GM06990 (cell line): ENCODE data around the gene MEST.
"Not testable (repeated sequence)": the region's sequence is repeated elsewhere in the genome, so short reads cannot be mapped to it uniquely, and the experiment has no call there.

Experiments used
- DNase-seq: peaks from one replicate; pipeline ENCODE4 v3.0.0-alpha.2; 2011; ENCODE audit not compliant: insufficient read length; ENCODE audit errors: extremely low read depth
- H3K27me3 ChIP-seq: replicated peaks from 2 replicates; pipeline ENCODE4 v1.6.0; 2011; ENCODE audit warnings: low read length; ENCODE audit not compliant: control insufficient read depth, insufficient read depth
- H3K36me3 ChIP-seq: 2 replicates; pipeline ENCODE4 v1.5.1; 2011; ENCODE audit warnings: low read length; ENCODE audit not compliant: control insufficient read depth, insufficient read depth
- H3K4me3 ChIP-seq: replicated peaks from 2 replicates; pipeline ENCODE4 v1.5.1; 2011; ENCODE audit warnings: low read depth, mild to moderate bottlenecking, control low read depth, low read length
- TF ChIP-seq, protein P1 (sequence below): IDR thresholded peaks from 2 replicates; pipeline ENCODE4 v1.5.1; 2011; ENCODE audit warnings: low read length, control low read depth, mild to moderate bottlenecking, inconsistent platforms; ENCODE audit not compliant: insufficient read depth, poor library complexity, severe bottlenecking

MEST gene

DNA sequence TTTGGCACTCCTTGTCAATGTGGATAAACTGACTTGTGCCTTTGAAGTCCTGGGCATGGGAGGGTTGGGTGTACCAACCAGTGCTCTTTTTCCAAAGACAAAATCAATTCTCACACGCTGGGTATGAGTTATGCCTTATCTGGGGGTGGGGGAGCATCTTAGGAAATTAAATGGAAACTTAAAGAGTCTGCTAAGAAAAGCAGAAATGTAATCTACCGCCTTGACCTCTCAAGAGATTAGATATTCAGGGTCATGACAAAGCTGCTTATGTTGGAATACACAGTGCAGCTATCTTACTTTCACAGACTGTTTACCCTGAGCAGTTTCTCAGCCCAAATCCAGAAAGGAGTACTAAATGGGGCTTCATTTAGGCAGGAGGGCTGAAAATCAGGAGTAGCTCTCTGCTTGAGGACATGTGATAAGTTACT lies 2.6 kb downstream of the MEST start:
- Histone ChIP-seq H3K4me3 (no peak overlapping the region), H3K36me3 (no peaks in the 10 kb centered on the region), H3K27me3 (no peaks in the 10 kb centered on the region)
- no peak for DNase-seq
- TF ChIP-seq, protein P1, sequence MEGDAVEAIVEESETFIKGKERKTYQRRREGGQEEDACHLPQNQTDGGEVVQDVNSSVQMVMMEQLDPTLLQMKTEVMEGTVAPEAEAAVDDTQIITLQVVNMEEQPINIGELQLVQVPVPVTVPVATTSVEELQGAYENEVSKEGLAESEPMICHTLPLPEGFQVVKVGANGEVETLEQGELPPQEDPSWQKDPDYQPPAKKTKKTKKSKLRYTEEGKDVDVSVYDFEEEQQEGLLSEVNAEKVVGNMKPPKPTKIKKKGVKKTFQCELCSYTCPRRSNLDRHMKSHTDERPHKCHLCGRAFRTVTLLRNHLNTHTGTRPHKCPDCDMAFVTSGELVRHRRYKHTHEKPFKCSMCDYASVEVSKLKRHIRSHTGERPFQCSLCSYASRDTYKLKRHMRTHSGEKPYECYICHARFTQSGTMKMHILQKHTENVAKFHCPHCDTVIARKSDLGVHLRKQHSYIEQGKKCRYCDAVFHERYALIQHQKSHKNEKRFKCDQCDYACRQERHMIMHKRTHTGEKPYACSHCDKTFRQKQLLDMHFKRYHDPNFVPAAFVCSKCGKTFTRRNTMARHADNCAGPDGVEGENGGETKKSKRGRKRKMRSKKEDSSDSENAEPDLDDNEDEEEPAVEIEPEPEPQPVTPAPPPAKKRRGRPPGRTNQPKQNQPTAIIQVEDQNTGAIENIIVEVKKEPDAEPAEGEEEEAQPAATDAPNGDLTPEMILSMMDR: no peak

DNA sequence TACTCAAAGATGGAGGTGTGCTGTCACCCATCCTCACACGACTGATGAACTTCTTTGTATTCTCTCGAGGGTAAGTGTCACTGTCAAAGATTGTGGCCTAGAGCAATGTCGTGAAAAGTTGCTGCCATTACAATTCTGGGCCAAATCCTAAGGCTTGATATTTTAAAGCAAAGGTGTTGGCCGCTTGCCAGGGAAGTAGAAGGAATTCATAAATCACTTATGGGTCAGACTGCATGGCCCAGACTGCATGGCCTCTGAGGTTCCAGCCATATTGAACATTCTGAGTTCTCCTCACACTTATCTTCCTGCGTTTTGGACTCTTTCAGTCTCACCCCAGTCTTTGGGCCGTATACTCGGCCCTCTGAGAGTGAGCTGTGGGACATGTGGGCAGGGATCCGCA lies 8.6 kb downstream of the MEST start:
- TF ChIP-seq, protein P1: no peak
- DNase-seq: no peak
- no peaks in the 10 kb centered on the region for H3K27me3 ChIP-seq

DNA sequence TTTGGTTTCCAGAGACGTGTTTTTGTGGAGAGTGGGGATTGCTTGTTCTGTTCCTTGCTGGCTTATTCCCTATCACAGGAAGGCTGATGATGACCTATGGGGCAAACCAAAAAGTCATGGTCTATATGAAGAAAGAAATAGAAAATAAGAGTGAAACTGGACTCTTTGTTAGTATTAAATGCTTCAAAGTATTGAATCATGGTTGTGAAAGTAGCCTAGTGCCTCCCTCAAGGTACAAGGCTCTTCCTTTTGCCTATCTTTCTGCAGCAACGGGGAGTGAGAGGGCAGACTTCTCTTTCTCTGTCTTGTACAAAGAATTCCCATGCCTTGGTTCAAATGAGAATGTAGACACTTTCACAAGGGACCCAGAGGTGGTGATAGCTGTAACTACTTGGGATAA lies 9.0 kb downstream of the MEST start:
- no peaks in the 10 kb centered on the region for H3K27me3 ChIP-seq

More for the DNA sequence above, 8.6 kb downstream of the MEST start:
- Histone ChIP-seq H3K4me3 (no peak overlapping the region), H3K36me3 (peaks cover 2% of the 10 kb centered on the region; the same call in 1 of the 2 replicates)

DNA sequence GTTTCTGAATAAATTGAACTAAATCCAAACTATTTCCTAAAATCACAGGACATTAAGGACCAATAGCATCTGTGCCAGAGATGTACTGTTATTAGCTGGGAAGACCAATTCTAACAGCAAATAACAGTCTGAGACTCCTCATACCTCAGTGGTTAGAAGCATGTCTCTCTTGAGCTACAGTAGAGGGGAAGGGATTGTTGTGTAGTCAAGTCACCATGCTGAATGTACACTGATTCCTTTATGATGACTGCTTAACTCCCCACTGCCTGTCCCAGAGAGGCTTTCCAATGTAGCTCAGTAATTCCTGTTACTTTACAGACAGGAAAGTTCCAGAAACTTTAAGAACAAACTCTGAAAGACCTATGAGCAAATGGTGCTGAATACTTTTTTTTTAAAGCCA lies 13.9 kb downstream of the MEST start:
- no peaks in the 10 kb centered on the region for H3K27me3 ChIP-seq
- H3K4me3 ChIP-seq: no peak overlapping the region
- DNase-seq: no peak
- TF ChIP-seq, protein P1: no peak
- H3K36me3 ChIP-seq: peaks cover 4% of the 10 kb centered on the region

More for the DNA sequence above, 9.0 kb downstream of the MEST start:
- no peak for DNase-seq
- Histone ChIP-seq H3K36me3 (peaks cover 2% of the 10 kb centered on the region; the same call in 1 of the 2 replicates), H3K4me3 (no peak overlapping the region)
- TF ChIP-seq, protein P1: no peak

GRCh38 chr7:130506358-130506757 lies 14.5 kb downstream of the MEST start:
- TF ChIP-seq, protein P1: no peak
- H3K36me3 ChIP-seq: peaks cover 4% of the 10 kb centered on the region

GRCh38 chr7:130512038-130512437 lies 20.2 kb downstream of the MEST start:
- H3K4me3 ChIP-seq, H3K36me3 ChIP-seq, DNase-seq, H3K27me3 ChIP-seq: not testable (repeated sequence)

More at GRCh38 chr7:130506358-130506757, 14.5 kb downstream of the MEST start:
- no peak overlapping the region for H3K4me3 ChIP-seq
- no peaks in the 10 kb centered on the region for H3K27me3 ChIP-seq
- no peak for DNase-seq
